ENCODE results near the gene CSRNP3.

DNA sequence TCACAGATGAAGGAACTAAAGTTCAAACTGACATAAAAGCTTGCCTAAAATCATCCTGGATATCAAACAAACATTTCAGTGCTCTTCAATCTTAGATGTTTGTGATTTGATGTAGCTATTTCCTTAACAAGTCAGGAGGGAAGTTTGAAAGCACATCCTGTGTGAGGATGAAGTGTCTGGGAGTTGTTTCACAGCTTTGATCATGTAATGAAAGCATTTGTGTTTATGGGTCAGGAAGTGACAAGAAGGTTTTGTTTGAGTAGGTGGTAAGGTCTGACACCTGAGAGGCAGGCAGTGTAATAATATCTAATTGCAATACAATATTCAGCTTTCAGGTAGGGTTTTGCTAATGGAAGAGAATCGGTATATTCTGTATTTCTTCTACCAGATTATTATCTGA, 26.0 kb upstream of the CSRNP3 start:
- TF ChIP-seq, protein P1, sequence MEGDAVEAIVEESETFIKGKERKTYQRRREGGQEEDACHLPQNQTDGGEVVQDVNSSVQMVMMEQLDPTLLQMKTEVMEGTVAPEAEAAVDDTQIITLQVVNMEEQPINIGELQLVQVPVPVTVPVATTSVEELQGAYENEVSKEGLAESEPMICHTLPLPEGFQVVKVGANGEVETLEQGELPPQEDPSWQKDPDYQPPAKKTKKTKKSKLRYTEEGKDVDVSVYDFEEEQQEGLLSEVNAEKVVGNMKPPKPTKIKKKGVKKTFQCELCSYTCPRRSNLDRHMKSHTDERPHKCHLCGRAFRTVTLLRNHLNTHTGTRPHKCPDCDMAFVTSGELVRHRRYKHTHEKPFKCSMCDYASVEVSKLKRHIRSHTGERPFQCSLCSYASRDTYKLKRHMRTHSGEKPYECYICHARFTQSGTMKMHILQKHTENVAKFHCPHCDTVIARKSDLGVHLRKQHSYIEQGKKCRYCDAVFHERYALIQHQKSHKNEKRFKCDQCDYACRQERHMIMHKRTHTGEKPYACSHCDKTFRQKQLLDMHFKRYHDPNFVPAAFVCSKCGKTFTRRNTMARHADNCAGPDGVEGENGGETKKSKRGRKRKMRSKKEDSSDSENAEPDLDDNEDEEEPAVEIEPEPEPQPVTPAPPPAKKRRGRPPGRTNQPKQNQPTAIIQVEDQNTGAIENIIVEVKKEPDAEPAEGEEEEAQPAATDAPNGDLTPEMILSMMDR (IDR thresholded peaks at IDR 0.05), result no peak
- TF ChIP-seq POLR2A (IDR thresholded peaks at IDR 0.05), result no peak

All from right lobe of liver (tissue), 4 donors.